ENCODE results near the gene NVL.

NVL gene

DNA sequence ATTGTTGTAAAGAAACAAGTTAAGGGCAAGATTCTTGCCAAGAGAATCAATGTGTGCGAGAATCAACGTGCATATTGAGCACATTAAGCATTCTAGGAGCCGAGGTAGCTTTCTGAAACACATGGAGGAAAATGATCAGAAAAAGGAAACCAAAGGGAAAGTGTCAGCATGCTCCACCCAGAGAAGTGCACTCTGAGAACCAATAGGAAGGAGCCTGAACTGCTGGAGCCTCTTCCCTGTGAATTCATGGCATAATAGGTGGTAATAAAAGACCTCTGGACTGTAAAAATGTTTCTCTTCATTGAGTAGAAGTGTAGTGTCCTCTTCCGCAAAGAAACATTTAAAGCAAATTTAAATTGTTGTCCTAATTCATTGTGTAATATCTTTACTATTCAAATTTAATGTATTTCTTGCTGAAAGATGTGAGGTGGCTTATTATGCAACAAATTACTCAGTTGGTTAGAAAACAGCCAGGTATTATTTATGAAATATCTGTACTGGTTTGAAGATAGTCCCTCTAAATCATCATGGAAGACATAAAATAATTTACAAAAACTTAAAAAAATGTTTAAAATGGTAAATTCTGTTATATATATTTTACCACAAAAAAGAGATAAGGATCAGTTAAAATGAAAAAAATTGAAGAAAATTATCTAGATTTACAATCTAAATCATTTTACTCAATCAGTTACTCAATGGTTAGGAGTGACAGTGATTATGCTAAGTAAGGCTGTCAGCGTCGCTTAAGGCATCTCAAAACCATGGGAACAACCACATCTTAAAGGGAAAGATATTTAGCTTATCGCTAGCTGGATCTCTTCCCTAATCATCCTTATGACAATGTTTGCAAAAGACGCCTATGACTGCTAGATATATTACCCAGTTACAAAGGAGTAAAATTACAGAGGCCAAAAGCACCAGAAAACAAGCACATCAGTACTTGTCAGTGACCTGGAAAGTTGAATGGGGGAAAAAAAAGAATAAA is 31.3 kb downstream of the NVL start:
- H3K4me3 ChIP-seq (ENCODE audit: low read depth in 1 of 2, low read length in 2 of 2) = no peak overlapping the region
- DNase-seq (no peak), ATAC-seq (ENCODE audit: insufficient read depth, low read depth) (no peak)
- no peaks in the 10 kb centered on the region for H4K20me1 ChIP-seq (ENCODE audit: insufficient read depth, low read length)
- no peak overlapping the region for H3K27ac ChIP-seq (ENCODE audit: low read length)
- H3K9ac ChIP-seq (ENCODE audit: low read depth, low read length) = no peak overlapping the region
- H3K27me3 ChIP-seq (ENCODE audit: insufficient read depth, low read length, poor library complexity) = no peaks in the 10 kb centered on the region
- H3K36me3 ChIP-seq (ENCODE audit: insufficient read depth, low read length) = peaks cover 87% of the 10 kb centered on the region
- no peaks in the 10 kb centered on the region for H3K4me1 ChIP-seq (ENCODE audit: insufficient read depth, low read length)
- H3K9me3 ChIP-seq (ENCODE audit: insufficient read depth, low read length, severe bottlenecking) = no peaks in the 10 kb centered on the region
- H2AFZ ChIP-seq (ENCODE audit: low read depth, low read length) = no peak overlapping the region
- H3K4me2 ChIP-seq (ENCODE audit: insufficient read depth, low read length) = no peak overlapping the region
- no peaks in the 10 kb centered on the region for H3K79me2 ChIP-seq (ENCODE audit: insufficient read depth, low read length)
- TF ChIP-seq EZH2 (IDR thresholded peaks at IDR 0.05; ENCODE audit: borderline replicate concordance, low read depth, low read length, severe bottlenecking) (no peak), CTCF (IDR thresholded peaks at IDR 0.05; ENCODE audit: borderline replicate concordance, extremely low read depth, low read length, poor library complexity, severe bottlenecking) (no peak)

DNA sequence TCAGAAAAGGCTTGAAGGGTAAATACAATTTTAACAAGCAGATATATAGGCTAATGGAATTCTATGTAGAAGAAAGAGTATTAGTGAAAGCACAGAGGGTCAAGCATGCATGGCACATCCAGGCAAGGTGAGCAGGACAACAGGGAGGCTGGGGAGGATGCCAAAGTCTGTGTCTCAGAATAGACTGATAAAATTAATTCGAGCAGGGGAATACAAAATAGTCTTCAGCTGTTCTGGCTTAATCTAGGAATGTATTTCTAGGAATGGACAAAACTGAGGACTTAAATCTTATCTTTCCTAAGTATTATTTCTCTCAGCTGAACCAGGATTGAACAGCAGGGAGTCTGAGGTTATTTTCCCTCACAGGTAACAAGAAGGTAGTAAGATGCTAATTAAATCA is 35.2 kb downstream of the NVL start:
- Histone ChIP-seq H3K9ac (ENCODE audit: low read depth, low read length) (no peak overlapping the region), H3K4me3 (ENCODE audit: low read depth in 1 of 2, low read length in 2 of 2) (no peak overlapping the region), H3K27ac (ENCODE audit: low read length) (no peak overlapping the region), H4K20me1 (ENCODE audit: insufficient read depth, low read length) (no peaks in the 10 kb centered on the region), H3K9me3 (ENCODE audit: insufficient read depth, low read length, severe bottlenecking) (no peaks in the 10 kb centered on the region), H3K27me3 (ENCODE audit: insufficient read depth, low read length, poor library complexity) (no peaks in the 10 kb centered on the region), H3K4me1 (ENCODE audit: insufficient read depth, low read length) (no peaks in the 10 kb centered on the region), H3K79me2 (ENCODE audit: insufficient read depth, low read length) (no peaks in the 10 kb centered on the region), H3K36me3 (ENCODE audit: insufficient read depth, low read length) (peaks cover 74% of the 10 kb centered on the region), H2AFZ (ENCODE audit: low read depth, low read length) (no peak overlapping the region), H3K4me2 (ENCODE audit: insufficient read depth, low read length) (no peak overlapping the region)
- ATAC-seq (ENCODE audit: insufficient read depth, low read depth) (no peak), DNase-seq (no peak)
- TF ChIP-seq EZH2 (IDR thresholded peaks at IDR 0.05; ENCODE audit: borderline replicate concordance, low read depth, low read length, severe bottlenecking) (no peak), CTCF (IDR thresholded peaks at IDR 0.05; ENCODE audit: borderline replicate concordance, extremely low read depth, low read length, poor library complexity, severe bottlenecking) (no peak)

DNA sequence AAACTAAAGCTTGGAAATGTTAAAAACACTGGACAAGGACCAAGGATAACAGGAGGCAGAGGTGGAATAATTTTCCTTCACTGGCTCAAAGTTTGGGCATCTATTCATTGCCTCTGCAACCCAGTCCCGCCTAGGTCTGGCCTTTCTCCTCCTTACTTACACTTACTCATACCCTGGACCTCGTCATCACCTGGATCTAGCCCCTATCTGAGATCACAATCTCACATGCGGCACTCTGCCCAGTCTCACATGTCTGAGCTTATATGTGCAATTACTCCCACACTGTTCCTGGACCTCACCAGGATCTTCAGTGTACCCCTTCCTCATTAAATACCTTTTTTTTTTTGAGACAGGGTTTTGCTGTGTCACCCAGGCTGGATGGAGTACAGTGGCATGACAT is 37.6 kb downstream of the NVL start:
- H3K4me3 ChIP-seq (ENCODE audit: low read depth in 1 of 2, low read length in 2 of 2) = no peak overlapping the region
- H3K9me3 ChIP-seq (ENCODE audit: insufficient read depth, low read length, severe bottlenecking) = no peaks in the 10 kb centered on the region
- H2AFZ ChIP-seq (ENCODE audit: low read depth, low read length) = no peak overlapping the region
- no peak overlapping the region for H3K27ac ChIP-seq (ENCODE audit: low read length)
- no peaks in the 10 kb centered on the region for H3K79me2 ChIP-seq (ENCODE audit: insufficient read depth, low read length)
- H3K27me3 ChIP-seq (ENCODE audit: insufficient read depth, low read length, poor library complexity) = no peaks in the 10 kb centered on the region
- no peak overlapping the region for H3K9ac ChIP-seq (ENCODE audit: low read depth, low read length)
- TF ChIP-seq EZH2 (IDR thresholded peaks at IDR 0.05; ENCODE audit: borderline replicate concordance, low read depth, low read length, severe bottlenecking) (no peak), CTCF (IDR thresholded peaks at IDR 0.05; ENCODE audit: borderline replicate concordance, extremely low read depth, low read length, poor library complexity, severe bottlenecking) (no peak)
- no peaks in the 10 kb centered on the region for H3K4me1 ChIP-seq (ENCODE audit: insufficient read depth, low read length)
- DNase-seq (no peak), ATAC-seq (ENCODE audit: insufficient read depth, low read depth) (no peak)
- peaks cover 66% of the 10 kb centered on the region for H3K36me3 ChIP-seq (ENCODE audit: insufficient read depth, low read length)
- H3K4me2 ChIP-seq (ENCODE audit: insufficient read depth, low read length) = no peak overlapping the region
- H4K20me1 ChIP-seq (ENCODE audit: insufficient read depth, low read length) = no peaks in the 10 kb centered on the region

All from DND-41 (cell line).